HG03025 (cell line): ENCODE measurements around the gene RNFT2.

ENCODE experiments used
- ATAC-seq: cut with Tn5 transposase; IDR thresholded peaks from one replicate; pipeline ENCODE4 v1.9.1; 2021; ENCODE audit warnings: mild to moderate bottlenecking, moderate library complexity; ENCODE audit not compliant: unreplicated experiment, low FRiP score

Gene RNFT2

GRCh38 chr12:116864371-116865160 lies 126.5 kb downstream of the RNFT2 start:
- no peak for ATAC-seq

- no peak for ATAC-seq
Measured at GRCh38 chr12:116867523-116867922, 129.4 kb downstream of the RNFT2 start.

GRCh38 chr12:116870306-116870705 lies 132.2 kb downstream of the RNFT2 start:
- ATAC-seq, result no peak

GRCh38 chr12:116874324-116874995 lies 136.3 kb downstream of the RNFT2 start:
- no peak for ATAC-seq

- ATAC-seq, result no peak
Measured at GRCh38 chr12:116876151-116876869, 138.2 kb downstream of the RNFT2 start.

- no peak for ATAC-seq
Measured at GRCh38 chr12:116878567-116879508, 140.7 kb downstream of the RNFT2 start.

- ATAC-seq, result no peak
Measured at GRCh38 chr12:116879509-116880212, 141.5 kb downstream of the RNFT2 start.

GRCh38 chr12:116880213-116880816 lies 142.2 kb downstream of the RNFT2 start:
- no peak for ATAC-seq

GRCh38 chr12:116880817-116881324 lies 142.8 kb downstream of the RNFT2 start:
- ATAC-seq, result peak; percentile 72

GRCh38 chr12:116881325-116881876 lies 143.3 kb downstream of the RNFT2 start, which contains the start of gene HRK:
TSS of gene HRK (minus strand) at chr12:116881441. CDS start at chr12:116881307, 134 bp downstream.
- no peak for ATAC-seq

- ATAC-seq, result no peak
Measured at GRCh38 chr12:116881877-116882507, 143.9 kb downstream of the RNFT2 start.

- no peak for ATAC-seq
Measured at GRCh38 chr12:116882742-116883141, 144.6 kb downstream of the RNFT2 start.

GRCh38 chr12:116884871-116885270 lies 146.8 kb downstream of the RNFT2 start:
- ATAC-seq, result no peak

- no peak for ATAC-seq
Measured at GRCh38 chr12:116885491-116885890, 147.4 kb downstream of the RNFT2 start.

- ATAC-seq, result no peak
Measured at GRCh38 chr12:116887244-116887643, 149.1 kb downstream of the RNFT2 start.

- no peak for ATAC-seq
Measured at GRCh38 chr12:116887897-116888296, 149.8 kb downstream of the RNFT2 start.

- ATAC-seq, result no peak
Measured at GRCh38 chr12:116890330-116890729, 152.2 kb downstream of the RNFT2 start.

GRCh38 chr12:116891019-116891418 lies 152.9 kb downstream of the RNFT2 start:
- ATAC-seq, result no peak
